H1 (cell line): ENCODE data around the gene ZSWIM6.

Experiments
- CBX8 ChIP-seq: fragments of 300-800, 300-1000 bp; sonication (generic); IDR thresholded peaks from 2 replicates; pipeline ENCODE4 v1.7.1; 2016; ENCODE audit warnings: low read depth, low read length, borderline replicate concordance
- CTCF ChIP-seq, 3 experiments: IDR thresholded peaks; 1 replicate in 2 of 3; 2 replicates in 1 of 3; pipeline versions ENCODE4 v1.5.1 to v1.6.1; 2011; ENCODE audit warnings: low read length in 3 of 3, mild to moderate bottlenecking in 3 of 3, inconsistent platforms in 2 of 3, low read depth in 1 of 3, moderate library complexity in 1 of 3; ENCODE audit not compliant: insufficient read depth in 1 of 3; ENCODE audit errors: control extremely low read depth in 1 of 3

DNA sequence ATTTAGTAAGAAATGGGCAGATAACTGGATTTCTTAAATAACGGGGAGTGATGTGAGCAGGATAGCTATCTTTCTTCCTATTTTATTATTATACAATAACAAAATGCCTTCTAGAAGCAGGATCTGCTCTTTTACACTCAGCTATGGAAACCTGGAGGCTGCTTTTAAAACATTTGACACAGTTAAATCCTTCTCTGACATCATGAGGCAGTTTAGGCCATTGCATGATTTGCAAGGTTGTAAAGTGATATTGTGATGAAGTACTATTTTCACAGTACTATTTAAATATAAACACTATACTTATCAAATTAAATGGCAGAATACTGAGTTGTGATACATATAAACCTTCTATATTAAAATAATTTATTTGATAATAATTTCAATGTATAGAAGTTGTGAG lies 93.9 kb downstream of the ZSWIM6 start:
- TF ChIP-seq CTCF (IDR thresholded peaks at IDR 0.05; ENCODE audit: control extremely low read depth in 1 of 3, insufficient read depth in 1 of 3, low read depth in 1 of 3, low read length in 3 of 3) (no peak), CBX8 (no peak)
